ENCODE results near the gene TNNC2.
A peak's percentile ranks its signal among the peaks of the same experiment; 100 is the strongest.
"Not testable (repeated sequence)": the region's sequence is repeated elsewhere in the genome, so short reads cannot be mapped to it uniquely, and the experiment has no call there.

Gene TNNC2

DNA sequence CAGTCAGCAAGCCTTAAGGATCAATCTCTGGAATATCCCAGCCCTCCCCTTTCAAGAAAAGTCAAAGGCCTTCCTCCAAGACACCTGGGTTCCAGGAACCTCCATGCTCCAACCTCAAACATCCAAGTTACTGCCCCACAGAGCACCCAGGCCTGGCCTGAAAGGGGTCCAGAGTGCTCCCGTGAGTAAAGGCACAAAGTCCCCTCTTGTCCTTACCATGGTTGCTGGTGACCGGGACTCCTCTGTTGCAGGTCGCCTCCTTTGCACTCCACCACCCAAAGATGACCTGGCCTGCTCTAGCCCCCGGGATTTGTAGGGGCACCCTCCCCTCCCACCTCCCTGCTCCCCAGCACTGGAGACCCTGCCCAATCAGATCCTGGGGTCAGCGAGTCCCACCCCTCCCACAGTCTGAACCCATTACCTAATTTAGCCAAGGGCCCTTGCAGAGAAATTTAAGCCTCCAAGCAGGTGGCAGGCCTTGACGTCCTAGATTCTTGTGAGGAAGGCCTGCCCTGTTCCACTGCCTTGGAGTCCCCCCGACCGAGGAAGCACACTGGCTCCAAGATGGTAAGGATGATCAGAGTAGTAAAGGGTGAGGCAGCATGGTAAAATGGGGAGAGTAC lies at the start of gene TNNC2:
TNNC2 (minus strand) TSS at position 283 of the 623 bp plus-strand sequence; CDS start at position 219, 64 bp downstream.
- DNase-seq: no peak

DNA sequence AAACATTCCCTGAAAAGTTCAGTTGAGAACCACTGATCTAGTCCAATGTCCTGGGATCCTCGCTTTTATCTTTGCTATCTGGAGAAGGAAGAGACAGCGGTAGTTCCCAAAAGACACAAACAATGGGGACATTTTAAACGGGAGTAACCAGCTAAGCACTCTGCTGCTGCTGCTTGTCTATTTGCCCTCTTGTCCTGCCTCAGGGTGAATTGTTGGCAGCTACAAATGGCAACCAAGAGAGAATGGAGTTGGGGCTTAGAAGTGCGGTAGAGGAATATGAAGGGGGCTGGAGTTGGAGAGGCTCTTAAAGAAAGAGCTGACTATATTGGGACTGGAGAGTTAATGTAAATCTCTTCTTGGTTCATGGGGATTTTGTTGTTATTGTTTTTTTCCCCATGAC lies 47.5 kb upstream of the TNNC2 start:
- DNase-seq: no peak

DNA sequence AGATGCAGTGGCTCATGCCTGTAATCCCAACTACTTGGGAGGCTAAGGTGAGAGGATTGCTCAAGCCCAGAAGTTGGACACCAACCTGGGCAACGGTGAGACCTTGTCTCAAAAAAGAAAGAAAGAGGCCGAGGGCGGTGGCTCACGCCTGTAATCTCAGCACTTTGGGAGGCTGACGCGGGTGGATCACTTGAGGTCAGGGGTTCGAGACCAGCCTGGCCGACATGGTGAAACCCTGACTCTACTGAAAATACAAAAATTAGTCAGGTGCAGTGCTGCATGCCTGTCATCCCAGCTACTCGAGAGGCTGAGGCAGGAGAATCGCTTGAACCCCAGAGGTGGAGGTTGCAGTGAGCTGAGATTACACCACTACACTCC lies 47.0 kb upstream of the TNNC2 start:
- not testable (repeated sequence) for DNase-seq

DNA sequence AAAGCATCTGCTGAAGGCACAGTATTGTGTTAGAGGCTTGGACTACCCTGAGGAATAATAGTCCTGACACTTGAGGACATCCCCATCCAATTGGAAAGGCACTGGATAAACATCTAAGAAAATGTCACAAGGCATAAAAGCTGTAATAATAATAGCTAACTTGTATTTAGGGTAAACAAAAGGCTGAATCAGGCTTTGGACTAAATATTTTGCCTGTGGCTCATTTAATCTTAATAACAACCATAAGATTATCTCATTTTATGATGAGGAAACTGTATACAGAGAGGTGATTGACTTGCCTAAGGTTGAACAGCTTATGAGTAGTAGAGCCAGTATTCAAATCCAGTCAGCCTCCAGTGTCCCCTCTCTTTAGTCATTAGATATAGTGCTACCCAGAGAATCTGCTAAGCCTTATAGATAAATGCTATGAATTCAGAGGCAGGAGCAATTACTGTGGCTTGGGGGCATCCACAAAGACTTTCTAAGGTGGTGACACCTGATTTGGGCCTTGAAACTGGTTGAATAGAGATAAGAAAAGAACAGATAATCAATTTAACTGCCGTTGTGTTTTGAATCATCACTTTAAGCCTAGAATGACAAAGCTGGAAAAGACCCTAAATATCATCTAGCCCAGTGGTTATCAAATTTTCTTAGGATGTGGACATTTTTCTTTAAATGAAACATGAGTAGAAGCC lies 46.4 kb upstream of the TNNC2 start:
- DNase-seq: no peak

DNA sequence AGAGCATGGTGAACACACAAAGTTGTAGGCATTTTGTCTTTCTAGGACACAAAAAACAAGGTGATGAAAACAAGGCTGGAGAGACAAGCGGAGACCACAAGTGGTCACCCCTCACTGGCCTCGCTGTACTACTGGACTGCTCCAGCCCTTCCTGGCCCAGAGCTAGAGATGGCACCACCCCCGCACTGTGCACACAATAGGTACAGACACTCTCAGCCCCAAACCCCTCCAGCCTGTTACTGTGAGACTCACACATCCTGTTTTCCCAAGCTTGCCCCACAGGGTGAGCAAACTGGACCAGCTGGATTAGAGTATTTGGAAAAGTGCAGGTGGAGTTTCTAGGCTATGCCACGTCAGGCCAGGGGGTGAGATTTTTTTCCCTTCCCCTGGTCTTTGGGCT lies 45.5 kb upstream of the TNNC2 start:
- no peak for DNase-seq

DNA sequence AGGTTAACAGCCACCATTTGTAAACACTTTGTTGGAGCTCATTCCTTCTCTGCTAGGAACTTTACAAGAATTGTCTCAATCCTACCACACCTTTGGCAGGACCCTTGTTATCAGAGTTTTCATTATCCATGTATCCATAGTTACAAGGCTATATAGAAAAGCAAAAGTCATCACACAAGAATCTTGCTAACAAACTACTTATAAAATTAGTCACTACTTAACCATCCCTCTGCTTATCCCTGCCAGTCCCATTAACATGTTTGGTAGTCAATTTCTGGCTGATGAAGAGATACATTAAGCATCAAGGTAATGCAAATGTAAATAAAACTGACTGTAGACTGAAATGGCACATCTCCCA lies 40.7 kb upstream of the TNNC2 start:
- no peak for DNase-seq

DNA sequence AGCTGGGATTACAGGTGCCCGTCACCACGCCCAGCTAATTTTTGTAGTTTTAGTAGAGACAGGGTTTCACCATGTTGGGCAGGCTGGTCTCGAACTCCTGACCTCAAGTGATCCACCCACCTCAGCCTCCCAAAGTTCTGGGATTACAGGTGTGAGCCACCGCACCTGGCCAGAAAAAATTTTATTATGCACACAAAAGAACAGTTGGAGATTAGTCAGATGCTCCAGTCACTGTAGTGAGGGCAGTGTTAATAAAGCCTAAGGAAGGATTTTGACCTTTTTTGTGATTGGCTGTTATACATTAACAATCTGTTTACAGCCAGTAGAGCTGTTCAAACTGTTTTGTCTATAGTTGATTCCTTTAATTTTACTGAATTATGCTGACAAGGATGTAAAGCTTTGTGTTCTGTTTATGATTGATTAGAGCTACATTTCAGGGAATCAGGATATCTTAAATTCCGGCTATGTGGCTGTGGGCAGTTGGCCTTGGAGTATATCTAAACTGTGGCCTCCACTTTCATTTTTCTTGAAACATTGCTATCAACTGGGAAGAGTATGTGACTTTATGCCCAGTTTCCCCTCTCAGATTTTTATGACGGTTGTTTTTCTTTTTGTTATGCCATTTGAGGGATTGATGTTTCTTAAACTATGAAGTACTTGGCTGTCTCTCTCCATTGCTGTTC lies 40.2 kb upstream of the TNNC2 start:
- DNase-seq: no peak

DNA sequence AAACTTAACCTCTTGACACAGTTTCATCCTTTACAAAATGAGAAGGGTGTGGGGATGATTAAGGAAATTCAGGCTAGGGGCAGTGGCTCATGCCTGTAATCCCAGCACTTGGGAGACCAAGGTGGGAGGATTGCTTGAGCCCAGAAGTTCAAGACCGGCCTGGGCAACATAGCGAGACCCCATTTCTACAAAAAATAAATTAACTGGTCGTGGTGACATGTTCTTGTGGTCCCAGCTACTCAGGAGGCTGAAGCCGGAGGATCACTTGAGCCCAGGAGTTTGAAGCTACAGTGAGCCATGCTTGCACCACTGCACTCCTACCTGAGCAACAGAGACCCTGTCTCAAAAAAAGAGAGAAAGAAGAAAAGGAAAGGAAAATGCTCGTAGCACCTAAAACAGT lies 39.3 kb upstream of the TNNC2 start:
- no peak for DNase-seq

DNA sequence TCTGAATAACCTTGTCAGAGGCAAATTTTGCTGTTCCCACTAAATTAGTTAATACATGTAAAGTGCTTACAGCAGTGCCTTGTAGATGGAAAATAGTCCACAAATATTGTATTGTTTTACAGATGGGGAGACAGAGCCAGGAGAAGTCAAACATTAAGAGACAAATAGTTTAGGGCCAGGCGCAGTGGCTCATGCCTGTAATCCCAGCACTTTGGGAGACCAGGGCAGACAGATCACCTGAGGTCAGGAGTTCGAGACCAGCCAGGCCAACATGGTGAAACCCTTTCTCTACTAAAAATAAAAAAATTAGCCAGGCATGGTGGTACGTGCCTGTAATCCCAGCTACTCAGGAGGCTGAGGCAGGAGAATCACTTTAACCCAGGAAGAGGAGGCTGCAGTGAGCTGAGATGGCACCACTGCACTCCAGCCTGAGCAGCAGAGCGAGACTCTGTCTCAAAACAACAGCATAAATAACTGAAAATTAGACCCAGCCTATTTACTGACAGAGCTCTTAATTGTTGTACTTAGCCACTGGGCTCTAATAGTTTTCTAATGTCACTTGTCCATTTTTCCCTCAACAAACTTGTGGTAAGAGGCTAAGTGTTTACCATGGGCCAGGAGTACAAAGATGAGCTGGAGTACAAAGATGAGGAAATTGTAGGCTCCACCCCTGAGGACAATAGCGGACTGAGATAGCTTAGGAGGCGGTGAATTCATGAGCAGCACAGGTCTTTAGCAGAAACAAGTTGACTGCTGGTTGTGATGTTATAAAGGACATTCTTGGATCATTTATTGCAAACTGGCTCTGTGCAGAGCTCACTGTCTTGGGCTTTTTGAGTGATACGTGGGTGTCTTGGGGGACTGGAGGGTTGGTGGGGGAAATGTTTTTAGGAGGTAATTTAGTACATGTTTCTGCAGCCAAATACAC lies 36.7 kb upstream of the TNNC2 start:
- no peak for DNase-seq

DNA sequence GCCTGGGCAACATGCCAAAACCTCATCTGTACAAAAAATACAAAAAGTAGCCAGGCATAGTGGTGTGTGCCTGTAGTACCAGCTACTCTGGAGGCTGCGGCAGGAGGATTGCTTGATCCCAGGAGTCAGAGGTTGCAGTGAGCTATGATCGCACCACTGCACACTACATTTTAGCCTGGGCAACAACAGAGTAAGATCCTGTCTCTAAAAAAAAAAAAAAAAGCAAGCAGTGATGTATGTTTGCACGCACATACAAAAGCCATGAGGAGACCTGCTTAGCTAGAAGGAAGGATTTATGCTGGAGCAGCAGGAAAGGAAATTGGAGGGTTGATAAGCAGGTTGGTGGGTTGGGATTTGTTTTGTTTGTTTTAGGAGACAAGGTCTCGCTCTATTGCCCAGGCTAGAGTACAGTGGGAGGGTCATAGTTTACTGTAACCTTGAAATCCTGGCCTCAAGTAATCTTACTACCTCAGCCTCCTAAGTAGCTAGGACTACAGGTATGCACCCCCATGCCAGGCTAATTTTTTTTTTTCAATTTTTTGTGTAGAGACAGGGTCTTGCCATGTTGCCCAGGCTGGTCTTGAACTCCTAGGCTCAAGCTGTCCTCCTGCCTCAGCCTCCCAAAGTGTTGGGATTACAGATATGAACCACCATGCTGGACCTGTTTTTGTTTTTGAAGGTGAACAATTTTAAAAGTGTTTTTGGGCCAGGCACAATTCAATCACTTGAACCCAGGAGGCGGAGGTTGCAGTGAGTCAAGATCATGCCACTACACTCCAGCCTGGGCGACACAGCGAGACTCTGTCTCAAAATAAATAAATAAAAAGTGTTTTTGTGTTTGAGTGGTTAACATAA lies 34.3 kb upstream of the TNNC2 start:
- DNase-seq: no peak

DNA sequence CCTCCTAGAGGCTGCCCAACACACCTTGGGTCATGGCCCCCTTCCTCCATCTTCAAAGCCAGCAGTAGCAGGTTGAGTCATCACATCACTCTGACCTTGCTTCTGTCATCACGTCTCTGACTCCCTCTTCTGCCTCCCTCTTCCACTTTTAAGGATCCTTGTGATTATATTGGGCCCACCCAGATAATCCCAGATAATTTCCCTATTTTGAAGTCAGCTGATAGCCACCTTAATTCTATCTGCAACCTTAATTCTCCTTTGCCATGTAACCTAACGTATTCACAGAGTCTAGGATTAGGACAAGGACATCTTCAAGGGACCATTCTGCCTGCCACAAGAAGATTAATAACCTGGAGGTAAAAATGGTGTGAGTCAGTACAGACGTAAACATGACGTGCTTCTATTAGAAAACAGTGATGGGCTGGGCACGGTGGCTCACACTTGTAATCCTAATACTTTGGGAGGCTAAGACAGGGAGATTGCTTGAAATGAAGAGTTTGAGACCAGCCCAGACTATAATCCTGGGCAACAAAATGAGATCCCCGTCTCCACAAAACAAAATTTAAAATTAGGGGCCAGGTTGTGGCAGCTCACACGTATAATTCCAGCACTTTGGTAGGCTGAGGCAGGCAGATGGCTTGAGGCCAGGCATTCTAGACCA lies 33.6 kb upstream of the TNNC2 start:
- no peak for DNase-seq

DNA sequence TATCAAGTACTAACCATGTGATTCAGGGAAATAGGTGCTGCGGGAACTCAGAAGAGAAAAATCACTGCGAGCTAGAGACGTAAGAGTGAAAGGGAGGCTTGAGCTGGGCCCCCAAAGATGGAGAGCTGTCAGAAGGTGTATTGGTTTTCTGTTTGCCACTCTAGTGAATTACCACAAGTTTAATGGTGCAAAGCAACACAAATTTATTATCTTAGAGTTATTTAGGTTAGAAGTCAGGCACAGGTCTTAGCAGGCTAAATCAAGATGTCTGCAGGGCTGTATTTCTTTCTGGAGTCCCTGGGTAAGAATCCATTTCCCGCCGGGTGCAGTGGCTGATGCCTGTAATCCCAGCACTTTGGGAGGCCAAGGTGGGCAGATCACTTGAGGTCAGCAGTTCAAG lies 32.8 kb upstream of the TNNC2 start:
- DNase-seq: no peak

DNA sequence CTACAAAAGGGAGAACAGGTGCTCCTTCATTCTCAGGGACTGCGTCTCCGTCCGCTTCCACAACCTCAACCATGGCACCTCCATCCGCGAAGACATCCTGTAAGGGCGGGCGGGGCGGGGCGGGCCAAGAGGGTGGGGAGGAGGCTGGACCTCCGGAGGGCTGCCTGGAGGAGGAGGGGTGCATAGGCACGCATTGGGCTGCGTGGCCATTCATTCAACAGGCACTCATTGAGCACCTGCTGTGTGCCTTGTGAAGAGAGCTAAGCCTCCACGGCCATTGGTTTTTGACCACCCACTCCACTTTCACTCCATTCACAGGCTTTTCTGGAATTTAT lies 30.7 kb upstream of the TNNC2 start:
- DNase-seq: no peak

DNA sequence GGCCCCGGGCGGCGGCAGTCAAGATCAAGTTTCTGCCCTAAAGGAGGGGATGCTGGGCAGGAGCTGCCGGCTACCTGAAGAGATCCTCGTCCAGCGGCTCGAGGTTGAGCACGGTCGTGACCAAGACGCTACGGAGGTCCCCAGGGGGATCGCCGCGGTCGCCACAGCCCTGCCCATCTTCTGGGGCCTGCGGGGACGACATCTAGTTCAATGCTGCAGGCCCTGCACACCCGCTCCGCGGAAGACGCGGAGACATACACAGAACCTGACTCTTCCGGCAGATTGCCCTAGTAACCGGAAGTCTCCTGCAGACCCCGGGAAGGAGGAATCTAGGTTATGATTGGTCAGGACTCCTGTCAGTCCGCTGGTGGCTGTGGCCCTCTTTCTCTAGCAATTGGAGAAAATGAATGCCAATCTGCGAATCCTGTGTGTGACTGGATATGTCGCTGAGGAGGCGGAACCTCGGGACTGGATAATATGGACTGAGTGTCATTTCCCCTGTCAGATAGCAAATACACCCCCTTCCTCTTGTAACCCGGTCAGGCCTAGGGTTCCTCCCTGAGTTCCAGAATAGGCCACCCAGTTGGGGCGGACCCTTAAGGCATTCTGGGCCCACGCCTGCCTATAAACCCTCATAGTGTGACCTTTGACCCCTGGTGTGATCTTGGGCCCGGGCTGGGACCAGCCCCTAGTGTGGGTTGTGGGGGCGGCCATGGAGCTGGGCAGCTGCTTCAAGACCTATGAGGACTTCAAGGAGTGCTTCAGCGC lies 30.2 kb upstream of the TNNC2 start, which contains the start of the genes ACOT8 and ZSWIM3:
ACOT8 (minus strand) TSS at position 279 of the 768 bp plus-strand sequence; CDS start at position 202, 77 bp downstream.
ZSWIM3 (plus strand) TSS at position 501 of the 768 bp plus-strand sequence; CDS start at position 713, 212 bp downstream.
- DNase-seq: peak; percentile 96

DNA sequence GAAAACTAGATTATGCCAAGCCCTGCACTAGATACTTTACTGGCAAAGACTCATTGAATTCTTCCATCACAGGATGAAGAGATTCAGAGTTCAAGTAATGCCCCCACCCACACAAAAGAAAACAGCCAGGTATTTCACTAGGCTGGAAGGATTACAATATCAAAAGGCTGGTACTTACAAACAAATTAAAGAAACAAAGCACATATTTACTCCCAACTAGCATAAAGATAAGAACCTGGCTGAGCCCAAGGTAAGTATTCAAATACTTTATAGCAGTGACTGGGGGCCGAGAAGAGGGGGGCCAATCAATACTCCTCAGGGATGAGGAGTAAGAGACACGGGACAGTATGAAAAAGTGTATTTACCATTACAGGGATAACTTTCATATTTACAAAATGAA lies 26.4 kb upstream of the TNNC2 start:
- no peak for DNase-seq

DNA sequence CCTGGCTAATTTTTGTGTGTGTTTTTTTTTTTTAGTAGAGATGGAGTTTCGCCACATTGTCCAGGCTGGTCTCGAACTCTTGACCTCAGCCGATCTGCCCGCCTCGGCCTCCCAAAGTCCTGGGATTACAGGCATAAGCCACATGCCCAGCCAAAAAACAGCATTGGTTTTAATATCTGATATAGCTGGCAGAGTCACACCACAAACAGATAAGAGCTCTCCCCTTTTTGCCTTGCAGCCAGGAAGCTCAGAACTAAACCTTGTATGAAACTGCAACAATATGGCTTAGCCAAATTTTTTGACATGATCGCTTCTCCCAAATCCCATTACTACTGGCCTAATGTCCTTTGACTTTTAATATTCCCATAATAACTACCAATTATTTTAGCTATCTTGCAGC lies 25.2 kb upstream of the TNNC2 start:
- DNase-seq: no peak

DNA sequence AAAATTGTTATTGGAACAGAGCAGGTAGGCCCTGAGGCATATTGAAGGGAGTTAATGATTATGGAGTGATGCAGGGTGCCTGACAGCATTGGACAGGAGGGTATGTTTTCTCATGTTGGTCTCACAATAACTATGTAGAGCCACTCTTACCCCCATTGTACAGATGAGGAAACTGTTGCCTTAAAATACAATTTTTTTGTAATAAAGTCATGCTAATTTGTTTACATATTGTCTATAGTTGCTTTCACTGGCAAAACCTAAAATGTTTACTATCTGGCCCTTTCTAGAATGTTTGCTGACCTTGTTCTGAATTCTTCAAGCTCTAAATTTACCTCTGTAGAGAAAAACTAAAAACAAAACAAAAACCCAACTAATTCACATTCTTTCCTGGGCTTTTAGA lies 24.4 kb upstream of the TNNC2 start:
- no peak for DNase-seq

DNA sequence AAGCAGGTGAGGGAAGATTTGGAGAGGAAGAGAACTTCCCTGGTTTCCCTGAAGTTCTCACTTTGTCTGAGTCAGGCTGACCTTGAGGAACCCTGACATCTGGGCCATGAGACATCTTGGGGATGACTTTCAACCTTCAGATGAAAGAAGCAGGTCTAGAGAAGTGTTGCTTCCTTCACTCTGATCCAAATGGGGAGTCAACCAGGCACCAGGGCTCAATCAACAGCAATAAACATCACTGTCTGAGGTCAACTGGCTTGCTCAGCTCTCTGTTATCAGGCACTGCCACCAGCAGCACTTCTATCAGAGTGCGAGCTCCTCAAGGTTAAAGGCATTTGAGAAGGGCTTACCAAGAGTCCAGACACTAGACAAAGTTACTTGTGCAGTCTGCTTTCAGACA lies 23.8 kb upstream of the TNNC2 start:
- no peak for DNase-seq

DNA sequence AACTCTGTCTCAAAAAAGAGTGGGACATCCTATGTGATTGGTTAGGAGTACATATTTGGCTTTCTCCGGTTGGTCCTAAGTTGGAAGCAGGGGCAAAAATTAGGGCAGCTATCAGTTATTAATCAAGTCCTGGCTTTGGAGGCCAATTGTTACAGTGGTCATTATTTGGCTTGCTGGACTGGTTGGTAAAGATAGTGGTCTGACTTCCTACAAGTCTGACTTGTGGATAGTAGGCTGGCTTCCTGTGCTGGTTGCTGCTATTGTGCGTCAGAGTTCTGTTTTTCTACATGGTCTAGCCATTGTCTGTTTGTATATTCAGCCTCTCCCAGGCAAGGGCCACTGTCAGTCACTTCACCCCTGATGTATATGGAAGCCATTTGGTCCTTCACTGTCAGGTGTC lies 23.1 kb upstream of the TNNC2 start:
- DNase-seq: no peak

DNA sequence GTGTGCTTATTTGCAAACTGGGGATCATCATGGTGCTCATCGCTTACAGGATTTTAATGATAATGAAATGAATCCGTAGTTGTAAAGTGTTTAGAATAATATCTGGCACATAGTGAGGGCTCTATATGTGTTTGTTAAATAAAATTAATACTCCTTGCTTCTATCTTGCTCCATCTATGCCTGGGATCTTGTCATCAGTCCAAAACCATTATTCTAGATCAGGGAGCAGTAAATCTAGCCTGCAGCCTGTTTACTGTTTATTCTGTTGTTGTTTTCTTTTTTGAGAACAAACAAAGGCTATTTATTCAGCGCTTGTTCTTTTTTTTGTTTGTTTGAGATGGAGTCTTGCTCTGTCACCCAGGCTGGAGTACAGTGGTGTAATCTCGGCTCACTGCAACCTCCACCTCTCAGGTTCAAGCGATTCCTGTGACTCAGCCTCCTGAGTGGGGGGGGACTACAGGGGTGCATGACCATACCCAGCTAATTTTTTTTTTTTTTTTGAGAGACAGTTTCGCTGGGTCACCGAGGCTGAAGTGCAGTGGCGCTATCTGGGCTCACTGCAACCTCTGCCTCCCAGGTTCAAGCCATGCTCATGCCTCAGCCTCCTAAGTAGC lies 22.0 kb upstream of the TNNC2 start:
- DNase-seq: no peak
